ENCODE measurements around the gene DTYMK. TPM values are rescaled to one million over a fixed set of nuclear protein-coding genes. Genes with fewer than 3 reads are reported as not detected.

Gene DTYMK
- total and polyA plus RNA-seq, 2 donors (not counting 3 experiments of a cell fraction or from before 2014, with no cell fraction given): 67.0 to 104 TPM

DNA sequence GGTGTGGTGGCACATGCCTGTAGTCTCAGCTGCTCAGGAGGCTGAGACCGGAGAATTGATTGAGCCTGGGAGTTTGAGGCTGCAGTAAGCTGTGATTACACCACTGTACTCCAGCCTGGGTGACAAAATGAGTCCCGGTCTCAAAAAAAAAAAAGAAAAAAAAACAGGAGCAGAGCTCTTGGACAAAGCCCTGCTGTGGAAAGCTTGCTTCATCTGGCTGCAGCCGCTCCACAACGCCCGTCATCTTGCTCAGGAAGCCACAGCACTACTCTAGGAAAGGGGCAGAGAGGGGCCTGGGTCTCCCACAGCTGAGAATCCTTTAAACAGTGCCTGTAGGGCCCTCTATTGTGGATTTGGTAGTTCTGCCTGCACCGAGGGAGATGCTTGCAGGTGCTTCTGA lies 38.2 kb downstream of the DTYMK start:
- CTCF ChIA-PET: interaction anchor here (1.3 kb wide), 1 partner anchor 13 kb away, joined by 3 read pairs; no protein-coding TSS in a partner anchor
- POLR2A ChIA-PET: no interaction called here
- FAIRE-seq: no peak

More for the DNA sequence above, 38.2 kb downstream of the DTYMK start:
- intact Hi-C loops (cut with micrococcal nuclease) (no loop called here), dilution Hi-C loops (cut with MboI; ENCODE audit: extremely low pct_ligation_motif_present, low sequenced_read_pairs) (no loop called here)
- no peak for DNase-seq (ENCODE audit: low read depth, low spot score)
- TF ChIP-seq, protein P1, sequence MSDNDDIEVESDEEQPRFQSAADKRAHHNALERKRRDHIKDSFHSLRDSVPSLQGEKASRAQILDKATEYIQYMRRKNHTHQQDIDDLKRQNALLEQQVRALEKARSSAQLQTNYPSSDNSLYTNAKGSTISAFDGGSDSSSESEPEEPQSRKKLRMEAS (IDR thresholded peaks at IDR 0.05; ENCODE audit: insufficient read depth, insufficient read length): no peak
- no peak for TF ChIP-seq POLR2A (IDR thresholded peaks at IDR 0.05; ENCODE audit: low read depth, low read length)
- TF ChIP-seq POLR2AphosphoS5 (IDR thresholded peaks at IDR 0.05; ENCODE audit: insufficient read depth, low read depth, low read length): no peak
- TF ChIP-seq JUN (IDR thresholded peaks at IDR 0.05; ENCODE audit: borderline replicate concordance, insufficient read depth, insufficient read length, low read depth): no peak
- no peak for TF ChIP-seq MYC (IDR thresholded peaks at IDR 0.05; ENCODE audit: low read depth, low read length)
- TF ChIP-seq GATA2 (IDR thresholded peaks at IDR 0.05; ENCODE audit: insufficient read depth, insufficient read length, low read depth, low read length): no peak
- TF ChIP-seq EZH2 (IDR thresholded peaks at IDR 0.05; ENCODE audit: borderline replicate concordance, low read depth, low read length, severe bottlenecking): no peak
- TF ChIP-seq, protein P2, sequence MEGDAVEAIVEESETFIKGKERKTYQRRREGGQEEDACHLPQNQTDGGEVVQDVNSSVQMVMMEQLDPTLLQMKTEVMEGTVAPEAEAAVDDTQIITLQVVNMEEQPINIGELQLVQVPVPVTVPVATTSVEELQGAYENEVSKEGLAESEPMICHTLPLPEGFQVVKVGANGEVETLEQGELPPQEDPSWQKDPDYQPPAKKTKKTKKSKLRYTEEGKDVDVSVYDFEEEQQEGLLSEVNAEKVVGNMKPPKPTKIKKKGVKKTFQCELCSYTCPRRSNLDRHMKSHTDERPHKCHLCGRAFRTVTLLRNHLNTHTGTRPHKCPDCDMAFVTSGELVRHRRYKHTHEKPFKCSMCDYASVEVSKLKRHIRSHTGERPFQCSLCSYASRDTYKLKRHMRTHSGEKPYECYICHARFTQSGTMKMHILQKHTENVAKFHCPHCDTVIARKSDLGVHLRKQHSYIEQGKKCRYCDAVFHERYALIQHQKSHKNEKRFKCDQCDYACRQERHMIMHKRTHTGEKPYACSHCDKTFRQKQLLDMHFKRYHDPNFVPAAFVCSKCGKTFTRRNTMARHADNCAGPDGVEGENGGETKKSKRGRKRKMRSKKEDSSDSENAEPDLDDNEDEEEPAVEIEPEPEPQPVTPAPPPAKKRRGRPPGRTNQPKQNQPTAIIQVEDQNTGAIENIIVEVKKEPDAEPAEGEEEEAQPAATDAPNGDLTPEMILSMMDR (IDR thresholded peaks at IDR 0.05; ENCODE audit: extremely low read depth in 1 of 2, insufficient read depth in 1 of 2, low read depth in 1 of 2, low read length in 2 of 2): no peak
- no peak for TF ChIP-seq FOS (IDR thresholded peaks at IDR 0.05; ENCODE audit: borderline replicate concordance, insufficient read depth, low read length)
- Histone ChIP-seq H3K4me2 (ENCODE audit: insufficient read depth, low read length) (no peak overlapping the region), H3K4me3 (replicated peaks in 1 of 3; ENCODE audit: insufficient read depth in 1 of 3, low read depth in 1 of 3, low read length in 3 of 3) (no peak overlapping the region), H3K9me1 (replicated peaks; ENCODE audit: control insufficient read depth, extremely low read depth, insufficient read depth, low read length) (no peaks in the 10 kb centered on the region), H3K4me1 (ENCODE audit: control insufficient read depth, extremely low read depth, insufficient read depth, low read length) (no peaks in the 10 kb centered on the region), H3K79me2 (ENCODE audit: control insufficient read depth, insufficient read depth, low read length) (peaks cover 50% of the 10 kb centered on the region), H4K20me1 (replicated peaks; ENCODE audit: control insufficient read depth, extremely low read depth, insufficient read depth, low read length) (no peaks in the 10 kb centered on the region), H3K9me3 (replicated peaks; ENCODE audit: control insufficient read depth, insufficient read depth, low read length) (no peaks in the 10 kb centered on the region), H3K27me3 (ENCODE audit: control insufficient read depth in 2 of 2, insufficient read depth in 2 of 2, low read length in 2 of 2) (no peaks in the 10 kb centered on the region), H2AFZ (ENCODE audit: low read depth, low read length) (no peak overlapping the region), H3K36me3 (ENCODE audit: control insufficient read depth in 2 of 2, extremely low read depth in 1 of 2, insufficient read depth in 2 of 2, low read length in 2 of 2) (peaks cover 6 to 15% of the 10 kb centered on the region in 2 experiments), H3K9ac (replicated peaks; ENCODE audit: extremely low read depth, insufficient read depth, low read length) (no peak overlapping the region), H3K27ac (ENCODE audit: insufficient read depth, low read depth, low read length) (no peak overlapping the region)
- BruUV-seq (replicated peaks): no TSS peak
